ENCODE results near the gene OR51I2. TPM values are rescaled to one million over a fixed set of nuclear protein-coding genes. Genes with fewer than 3 reads are reported as not detected.

Gene OR51I2
- total RNA-seq, 4 donors from 2014 or later: not detected

DNA sequence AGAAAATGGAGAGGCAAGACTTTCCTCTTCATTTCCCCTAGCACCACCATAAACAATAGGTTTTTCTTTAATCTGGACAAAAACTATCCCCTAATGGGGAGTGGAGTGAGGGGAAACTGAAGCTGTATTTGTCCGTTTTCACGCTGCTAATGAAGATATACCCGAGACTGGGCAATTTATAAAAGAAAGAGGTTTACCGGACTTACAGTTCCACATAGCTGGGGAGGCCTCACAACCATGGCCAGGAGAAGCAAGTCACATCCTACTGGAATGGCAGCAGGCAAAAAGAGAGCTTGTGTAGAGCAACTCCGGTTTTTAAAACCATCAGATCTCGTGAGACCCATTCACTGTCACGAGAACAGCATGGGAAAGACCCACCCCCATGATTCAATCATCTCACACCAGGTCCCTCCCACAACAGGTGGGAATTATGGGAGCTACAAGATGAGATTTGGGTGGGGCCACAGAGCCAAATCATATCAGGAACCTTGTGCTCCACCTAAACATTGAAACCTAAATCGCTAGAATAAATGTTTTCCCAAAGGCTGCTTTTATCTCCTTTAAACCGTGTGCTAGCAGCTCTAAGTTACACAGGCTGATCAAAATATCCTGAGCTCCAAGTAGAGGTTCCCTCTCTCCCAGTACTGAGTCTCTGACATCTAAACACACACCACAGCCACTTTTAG lies 56.4 kb downstream of the OR51I2 start:
- Histone ChIP-seq H3K36me3 (no peaks in the 10 kb centered on the region), H3K4me1 (no peaks in the 10 kb centered on the region), H3K27ac (no peak overlapping the region), H3K27me3 (no peaks in the 10 kb centered on the region), H3K9me3 (no peaks in the 10 kb centered on the region), H3K4me3 (no peak overlapping the region)
- no peak for DNase-seq (ENCODE audit: low spot score in 2 of 2)
- TF ChIP-seq EP300 (IDR thresholded peaks at IDR 0.05) (no peak), POLR2A (IDR thresholded peaks at IDR 0.05) (no peak)
- TF ChIP-seq, protein P1, sequence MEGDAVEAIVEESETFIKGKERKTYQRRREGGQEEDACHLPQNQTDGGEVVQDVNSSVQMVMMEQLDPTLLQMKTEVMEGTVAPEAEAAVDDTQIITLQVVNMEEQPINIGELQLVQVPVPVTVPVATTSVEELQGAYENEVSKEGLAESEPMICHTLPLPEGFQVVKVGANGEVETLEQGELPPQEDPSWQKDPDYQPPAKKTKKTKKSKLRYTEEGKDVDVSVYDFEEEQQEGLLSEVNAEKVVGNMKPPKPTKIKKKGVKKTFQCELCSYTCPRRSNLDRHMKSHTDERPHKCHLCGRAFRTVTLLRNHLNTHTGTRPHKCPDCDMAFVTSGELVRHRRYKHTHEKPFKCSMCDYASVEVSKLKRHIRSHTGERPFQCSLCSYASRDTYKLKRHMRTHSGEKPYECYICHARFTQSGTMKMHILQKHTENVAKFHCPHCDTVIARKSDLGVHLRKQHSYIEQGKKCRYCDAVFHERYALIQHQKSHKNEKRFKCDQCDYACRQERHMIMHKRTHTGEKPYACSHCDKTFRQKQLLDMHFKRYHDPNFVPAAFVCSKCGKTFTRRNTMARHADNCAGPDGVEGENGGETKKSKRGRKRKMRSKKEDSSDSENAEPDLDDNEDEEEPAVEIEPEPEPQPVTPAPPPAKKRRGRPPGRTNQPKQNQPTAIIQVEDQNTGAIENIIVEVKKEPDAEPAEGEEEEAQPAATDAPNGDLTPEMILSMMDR (IDR thresholded peaks at IDR 0.05): no peak
- 81 to 85% methylated on average over 9 of the region's 9 CpGs for WGBS, 2 donors

Other genes with a start within 250 kb of the OR51I2 start
- gene OR51V1, start 248.6 kb upstream of the OR51I2 start, total RNA-seq: not detected
- 100 to 1,000 TPM in 2 of 4 donors, 10 to 100 TPM in 1, not detected in 1; 61.6 to 425 (median 151) TPM for gene HBB, start 222.3 kb upstream of the OR51I2 start, total RNA-seq
- 1 to 10 TPM in 1 of 4 donors, not detected in 3; 5.4 TPM for gene HBD, start 214.8 kb upstream of the OR51I2 start, total RNA-seq
- gene HBG1, start 199.5 kb upstream of the OR51I2 start, total RNA-seq: not detected
- not detected for gene HBG2, start 194.5 kb upstream of the OR51I2 start, total RNA-seq
- not detected for gene HBE1, start 179.4 kb upstream of the OR51I2 start, total RNA-seq
- gene OR51B4, start 147.4 kb upstream of the OR51I2 start, total RNA-seq: 1 to 10 TPM in 1 of 4 donors, under 1 TPM in 2, not detected in 1; 0.42 to 1.5 (median 0.98) TPM
- gene OR51B2, start 125.0 kb upstream of the OR51I2 start, total RNA-seq: under 1 TPM in 1 of 4 donors, not detected in 3; 0.63 TPM
- 1 to 10 TPM in 3 of 4 donors, not detected in 1; 1.3 to 2.9 (median 2.0) TPM for gene OR51B5, start 105.8 kb upstream of the OR51I2 start, total RNA-seq
- gene OR51B6, start 97.8 kb upstream of the OR51I2 start, total RNA-seq: not detected
- gene OR51M1, start 65.5 kb upstream of the OR51I2 start, total RNA-seq: not detected
- gene OR51Q1, start 27.2 kb upstream of the OR51I2 start, total RNA-seq: not detected
- gene OR51I1, start 7.8 kb upstream of the OR51I2 start, total RNA-seq: 1 to 10 TPM in 1 of 4 donors, not detected in 3; 3.9 TPM
- gene OR52D1, start 39.4 kb downstream of the OR51I2 start, total RNA-seq: not detected
- gene UBQLN3, start 60.6 kb downstream of the OR51I2 start, total RNA-seq: 1 to 10 TPM in 3 of 4 donors, under 1 TPM in 1; 0.84 to 4.9 (median 2.1) TPM
- 1 to 10 TPM; 1.2 to 3.7 (median 2.1) TPM for gene UBQLNL, start 67.4 kb downstream of the OR51I2 start, total RNA-seq
- 1 to 10 TPM in 2 of 4 donors, under 1 TPM in 1, not detected in 1; 0.84 to 7.5 (median 1.3) TPM for gene OR52H1, start 99.2 kb downstream of the OR51I2 start, total RNA-seq
- gene OR52B6, start 131.6 kb downstream of the OR51I2 start, total RNA-seq: not detected
- 1 to 10 TPM; 1.2 to 5.9 (median 2.5) TPM for gene TRIM6, start 147.3 kb downstream of the OR51I2 start, total RNA-seq
- 1 to 10 TPM; 2.2 to 6.1 (median 3.1) TPM for gene TRIM34, start 175.7 kb downstream of the OR51I2 start, total RNA-seq
- gene TRIM5, start 235.8 kb downstream of the OR51I2 start, total RNA-seq: 10 to 100 TPM; 16.9 to 38.7 (median 26.1) TPM
- 100 to 1,000 TPM in 2 of 4 donors, 10 to 100 TPM in 2; 78.3 to 131 (median 100) TPM for gene TRIM22, start 240.5 kb downstream of the OR51I2 start, total RNA-seq

Data from tibial nerve (tissue), 4 donors.